ENCODE data around the gene NDE1.
A peak's percentile ranks its signal among the peaks of the same experiment; 100 is the strongest.
"Not testable (repeated sequence)": the region's sequence is repeated elsewhere in the genome, so short reads cannot be mapped to it uniquely, and the experiment has no call there.

The NDE1 gene

DNA sequence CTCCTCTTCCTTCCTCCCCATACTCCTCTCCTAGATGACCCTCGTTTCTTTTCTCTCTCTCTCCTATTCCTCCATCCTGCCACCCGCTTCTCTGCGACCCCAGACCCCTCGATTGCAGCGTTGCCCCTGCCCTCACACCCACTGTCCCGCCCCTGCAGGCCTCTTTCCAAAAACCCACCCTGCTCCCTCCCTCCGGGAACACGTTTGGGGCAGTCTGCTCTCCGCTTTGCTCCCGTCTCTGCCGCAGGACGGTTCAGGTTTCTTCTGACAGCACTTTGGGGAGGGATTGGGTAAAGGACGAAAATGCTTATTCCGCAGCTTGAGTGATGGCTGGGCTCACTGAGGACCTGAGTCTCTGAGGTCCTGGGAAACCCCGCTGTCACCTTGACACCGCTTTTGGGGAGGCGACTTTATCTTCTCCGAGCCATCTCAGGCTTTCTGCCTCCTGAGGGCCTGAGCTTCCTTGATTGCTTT is 690 bp downstream of the NDE1 start:
- no peak for DNase-seq (ENCODE audit: low read depth, low spot score)

DNA sequence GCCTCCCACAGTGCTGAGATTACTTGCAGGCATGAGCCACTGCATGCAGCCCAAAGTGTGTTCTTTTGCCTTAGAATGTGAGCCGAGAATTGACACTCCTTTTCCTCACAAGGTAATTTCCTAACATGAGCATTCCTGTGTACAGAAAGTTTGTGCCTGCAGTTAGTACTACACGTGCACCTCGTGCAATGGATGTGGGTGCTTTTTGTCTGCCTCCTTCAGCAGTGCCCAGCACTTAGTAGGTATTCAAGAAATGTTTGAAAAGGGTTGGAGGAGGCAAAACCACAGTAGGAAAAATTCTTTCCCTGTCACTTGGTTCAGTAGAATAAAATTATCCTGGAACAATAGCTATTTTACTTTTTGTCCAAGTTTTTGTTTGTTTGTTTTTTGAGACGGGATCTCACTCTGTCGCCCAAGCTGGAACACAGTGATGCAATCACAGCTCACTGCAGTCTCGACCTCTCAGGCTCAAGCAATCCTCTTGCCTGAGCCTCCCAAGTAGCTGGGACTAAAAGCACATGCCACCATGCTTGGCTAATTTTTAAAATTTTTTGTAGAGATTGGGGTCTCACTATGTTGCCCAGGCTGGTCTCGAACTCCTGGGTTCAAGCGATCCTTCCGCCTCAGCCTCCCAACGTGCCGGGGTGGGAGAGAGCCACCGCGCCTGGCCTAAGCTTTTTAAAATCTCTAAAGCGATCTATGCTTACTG is 2.4 kb downstream of the NDE1 start:
- no peak for DNase-seq (ENCODE audit: low read depth, low spot score)

DNA sequence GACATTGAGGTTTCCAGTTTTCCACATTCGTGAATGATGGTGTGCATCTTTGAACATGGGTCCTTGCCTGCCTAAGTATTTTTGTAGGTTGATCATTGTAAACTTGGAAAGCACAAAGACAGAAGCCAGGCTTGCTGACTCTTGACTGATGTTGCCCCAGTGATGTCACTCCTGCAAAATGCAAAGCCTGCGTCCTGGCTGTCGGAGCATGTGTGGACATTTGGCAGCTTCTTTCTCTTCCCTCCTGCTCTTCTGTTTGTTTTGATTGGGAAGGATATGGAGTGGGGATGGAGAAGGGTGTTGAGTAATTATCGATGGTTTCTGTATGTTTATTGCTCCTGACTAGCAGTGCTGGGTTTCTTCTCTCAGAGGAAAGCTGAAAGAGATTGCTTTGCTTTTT is 3.2 kb downstream of the NDE1 start:
- DNase-seq (ENCODE audit: low read depth, low spot score): no peak

DNA sequence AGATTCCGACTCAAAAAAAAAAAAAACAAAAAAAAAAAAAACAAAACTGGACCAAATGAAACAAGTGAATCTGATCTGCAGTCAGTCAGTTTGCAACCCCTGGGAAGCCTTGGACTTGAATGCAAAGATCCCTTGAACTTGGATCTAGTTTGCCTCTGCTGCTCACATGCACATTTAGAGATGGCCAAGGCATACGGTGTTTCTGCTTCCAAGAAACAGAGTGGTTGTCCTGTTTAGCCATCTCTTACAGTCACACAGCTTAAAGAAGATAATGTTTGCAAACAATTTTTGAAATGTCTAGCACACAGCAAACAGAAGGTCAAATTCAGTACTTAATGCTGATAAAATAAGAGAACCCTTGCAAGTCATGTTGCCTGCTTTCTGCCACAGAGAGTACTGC is 4.5 kb downstream of the NDE1 start:
- DNase-seq (ENCODE audit: low read depth, low spot score): no peak

DNA sequence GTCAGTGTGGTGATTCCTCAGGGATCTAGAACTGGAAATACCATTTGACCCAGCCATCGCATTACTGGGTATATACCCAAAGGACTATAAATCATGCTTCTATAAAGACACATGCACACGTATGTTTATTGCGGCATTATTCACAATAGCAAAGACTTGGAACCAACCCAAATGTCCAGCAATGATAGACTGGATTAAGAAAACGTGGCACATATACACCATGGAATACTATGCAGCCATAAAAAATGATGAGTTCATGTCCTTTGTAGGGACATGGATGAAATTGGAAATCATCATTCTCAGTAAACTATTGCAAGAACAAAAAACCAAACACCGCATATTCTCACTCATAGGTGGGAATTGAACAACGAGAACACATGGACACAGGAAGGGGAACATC is 5.5 kb downstream of the NDE1 start:
- not testable (repeated sequence) for DNase-seq (ENCODE audit: low read depth, low spot score)

DNA sequence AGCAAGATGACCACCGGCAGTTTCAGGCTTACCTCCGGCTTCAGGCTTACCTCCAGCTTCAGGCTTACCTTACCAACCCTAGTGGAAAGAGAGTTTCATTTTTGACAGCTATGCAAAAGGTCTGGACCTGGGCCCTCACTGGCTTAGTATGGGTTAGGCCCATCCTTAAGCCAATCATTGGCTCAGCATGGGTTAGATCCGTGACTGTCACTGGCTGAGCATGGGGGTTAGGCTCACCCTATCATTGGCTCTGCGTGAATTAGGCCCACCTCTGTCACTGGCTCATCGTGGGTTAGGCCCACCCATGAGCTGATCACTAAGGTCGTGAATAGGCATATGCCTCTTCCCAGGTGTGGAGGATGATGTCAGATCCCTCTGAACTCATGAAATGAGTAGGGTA is 8.1 kb downstream of the NDE1 start:
- no peak for DNase-seq (ENCODE audit: low read depth, low spot score)

DNA sequence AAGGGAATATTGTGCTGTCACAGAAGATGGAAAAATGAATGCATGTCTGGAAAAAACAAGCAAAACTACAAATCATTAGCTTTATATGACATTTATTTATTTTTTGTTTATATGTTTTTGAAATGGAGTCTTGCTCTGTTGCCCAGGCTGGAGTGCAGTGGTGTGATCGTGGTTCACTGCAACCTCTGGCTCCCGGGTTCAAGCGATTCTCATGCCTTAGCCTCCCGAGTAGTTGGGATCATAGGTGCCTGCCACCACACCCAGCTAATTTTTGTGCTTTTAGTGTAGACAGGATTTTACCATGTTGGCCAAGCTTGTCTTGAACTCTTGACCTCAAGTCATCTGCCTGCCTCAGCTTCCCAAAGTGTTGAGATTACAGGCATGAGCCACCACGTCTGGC is 8.5 kb downstream of the NDE1 start:
- DNase-seq (ENCODE audit: low read depth, low spot score): no peak

DNA sequence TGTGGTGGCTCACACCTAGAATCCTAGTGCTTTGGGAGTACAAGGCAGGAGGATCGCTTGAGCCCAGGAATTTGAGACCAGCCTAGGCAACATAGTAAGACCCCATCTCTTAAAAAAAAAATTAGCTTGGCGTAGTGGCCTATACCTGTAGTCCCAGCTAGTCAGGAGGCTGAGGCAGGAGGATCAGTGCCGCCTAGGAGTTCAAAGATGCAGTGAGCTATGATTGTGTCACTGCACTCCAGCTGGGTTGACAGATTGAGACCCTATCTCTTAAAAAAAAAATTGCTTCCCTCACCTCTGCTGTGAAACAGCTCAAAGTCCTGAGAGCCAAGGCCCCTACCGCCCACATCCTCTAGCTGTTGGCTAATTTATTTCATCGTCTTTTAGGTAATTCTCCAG is 10.2 kb downstream of the NDE1 start:
- no peak for DNase-seq (ENCODE audit: low read depth, low spot score)

DNA sequence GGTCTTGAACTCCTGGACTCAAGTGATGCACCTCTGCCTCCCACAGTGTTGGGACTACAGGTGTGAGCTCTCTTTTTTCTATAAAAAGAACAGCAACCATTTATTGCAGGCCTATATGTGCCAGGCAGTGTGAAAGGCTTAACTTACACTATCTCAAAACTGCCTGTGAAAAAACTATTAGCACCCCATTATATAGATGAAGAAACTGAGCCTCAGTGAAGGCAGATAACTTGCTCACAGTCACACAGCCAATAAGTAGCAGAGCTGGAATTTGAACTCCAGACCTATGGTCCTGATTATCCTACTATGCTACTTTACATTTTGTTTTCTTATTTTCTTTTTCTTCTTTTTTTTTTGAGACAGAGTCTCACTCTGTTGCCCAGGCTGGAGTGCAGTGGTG is 15.1 kb downstream of the NDE1 start:
- DNase-seq (ENCODE audit: low read depth, low spot score): no peak

DNA sequence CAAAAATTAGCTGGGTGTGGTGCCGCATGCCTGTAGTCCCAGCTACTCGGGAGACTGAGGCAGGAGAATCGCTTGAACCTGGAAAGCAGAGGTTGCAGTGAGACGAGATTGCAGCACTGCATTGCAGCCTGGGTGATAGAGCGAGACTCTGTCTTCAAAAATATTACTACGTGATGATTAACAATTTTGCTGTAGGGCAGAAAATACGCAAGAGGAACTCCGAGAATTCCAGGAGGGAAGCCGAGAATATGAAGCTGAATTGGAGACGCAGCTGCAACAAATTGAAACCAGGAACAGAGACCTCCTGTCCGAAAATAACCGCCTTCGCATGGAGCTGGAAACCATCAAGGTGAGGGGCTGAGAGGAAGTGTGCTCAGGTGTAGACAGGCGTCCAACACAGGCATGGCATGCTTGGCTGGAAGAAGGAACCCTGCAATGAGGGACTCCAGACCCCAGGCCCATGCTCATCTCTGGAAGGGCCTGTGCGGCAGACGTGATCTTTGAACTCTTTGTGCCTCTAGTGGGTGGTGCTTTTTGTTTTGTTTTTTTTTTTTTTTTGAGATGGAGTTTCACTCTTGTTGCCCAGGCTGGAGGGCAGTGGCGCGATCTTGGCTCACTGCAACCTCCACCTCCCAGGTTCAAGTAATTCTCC is 17.2 kb downstream of the NDE1 start:
- DNase-seq (ENCODE audit: low read depth, low spot score): no peak

DNA sequence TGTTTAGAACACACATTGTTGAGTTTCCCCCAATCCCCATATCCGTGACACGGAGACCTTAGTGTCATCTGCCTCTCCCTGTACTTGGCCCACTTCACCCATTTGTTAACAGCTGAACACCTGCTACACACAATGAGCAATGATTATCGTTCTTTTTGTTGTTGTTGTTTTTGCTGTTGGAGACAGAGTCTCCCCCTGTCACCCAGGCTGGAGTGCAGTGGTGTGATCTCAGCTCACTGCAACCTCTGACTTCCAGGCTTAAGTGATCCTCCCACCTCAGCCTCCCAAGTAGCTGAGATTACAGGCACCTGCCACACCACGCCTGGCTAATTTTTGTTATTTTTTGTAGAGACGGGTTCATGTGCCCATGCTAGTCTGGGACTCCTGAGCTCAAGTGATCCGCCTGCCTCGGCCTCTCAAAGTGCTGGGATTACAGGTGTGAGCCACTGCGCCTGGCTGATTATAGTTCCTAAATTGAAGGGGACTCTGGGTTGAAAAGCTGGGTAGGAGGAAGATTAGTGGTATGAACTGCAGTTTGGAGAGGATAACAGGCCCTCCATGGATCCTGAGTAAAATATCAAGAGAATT is 21.6 kb downstream of the NDE1 start:
- no peak for DNase-seq (ENCODE audit: low read depth, low spot score)

DNA sequence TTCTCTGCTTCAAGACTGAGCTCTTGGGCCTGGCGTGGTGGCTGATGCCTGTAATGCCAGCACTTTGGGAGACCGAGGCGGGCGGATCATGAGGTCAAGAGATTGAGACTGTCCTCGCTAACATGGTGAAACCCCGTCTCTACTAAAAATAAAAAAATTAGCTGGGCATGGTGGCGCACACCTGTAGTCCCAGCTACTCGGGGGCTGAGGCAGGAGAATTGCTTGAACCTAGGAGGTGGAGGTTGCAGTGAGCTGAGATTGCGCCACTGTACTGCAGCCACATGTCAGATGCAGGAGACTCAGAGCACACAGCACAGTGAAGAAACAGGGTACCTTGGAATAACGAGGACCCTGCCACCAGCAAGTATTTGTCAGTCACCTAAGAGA is 22.1 kb downstream of the NDE1 start:
- not testable (repeated sequence) for DNase-seq (ENCODE audit: low read depth, low spot score)

DNA sequence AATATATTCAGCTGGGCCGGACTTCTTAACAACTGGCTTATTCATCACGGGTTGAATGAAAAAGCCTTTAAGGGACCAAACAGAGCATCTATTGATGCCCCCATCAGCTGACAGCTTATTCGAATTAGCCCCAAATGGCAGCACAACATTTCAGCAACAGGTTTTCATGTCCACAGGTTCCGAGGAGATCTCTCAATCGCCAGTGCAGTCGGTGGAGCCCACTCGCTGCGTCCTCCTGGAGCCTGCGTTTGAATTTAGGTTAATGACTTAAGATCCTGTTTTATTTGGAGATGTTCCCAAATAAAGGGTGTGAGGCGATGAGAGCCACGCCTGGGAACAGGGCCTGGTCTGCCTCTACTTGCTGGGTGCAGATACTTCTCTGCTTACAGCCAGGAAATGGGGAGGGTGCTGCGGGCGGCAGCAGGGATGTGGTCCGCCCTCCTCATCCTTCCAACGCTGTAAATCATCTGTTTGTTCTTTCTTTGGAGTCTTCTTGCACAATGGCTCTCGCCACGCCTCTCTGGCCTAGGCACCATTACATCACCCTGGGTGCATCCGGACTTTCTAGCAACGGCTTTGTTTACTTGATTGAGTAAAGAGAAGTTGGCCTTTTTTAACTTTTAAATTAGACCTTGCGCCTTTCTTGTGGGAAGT is 22.6 kb downstream of the NDE1 start:
- DNase-seq (ENCODE audit: low read depth, low spot score): no peak

DNA sequence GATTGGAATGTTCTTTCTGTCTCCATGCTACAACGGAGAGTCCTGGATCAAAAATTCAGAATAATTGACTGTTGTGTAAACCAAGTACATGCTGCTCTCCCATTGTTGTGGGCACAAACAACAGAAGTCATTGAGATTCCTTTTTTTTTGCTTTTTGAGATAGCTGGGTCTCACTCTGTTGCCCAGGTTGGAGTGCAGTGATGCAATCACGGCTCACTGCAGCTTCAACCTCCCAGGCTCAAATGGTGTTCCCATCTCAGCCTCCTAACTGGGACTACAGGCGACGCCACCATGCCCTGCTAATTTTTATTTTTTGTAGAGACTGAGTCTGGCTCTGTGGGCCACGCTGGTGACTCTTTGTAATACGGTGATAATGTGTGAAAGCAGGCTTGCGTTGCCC is 24.5 kb downstream of the NDE1 start:
- DNase-seq (ENCODE audit: low read depth, low spot score): no peak

DNA sequence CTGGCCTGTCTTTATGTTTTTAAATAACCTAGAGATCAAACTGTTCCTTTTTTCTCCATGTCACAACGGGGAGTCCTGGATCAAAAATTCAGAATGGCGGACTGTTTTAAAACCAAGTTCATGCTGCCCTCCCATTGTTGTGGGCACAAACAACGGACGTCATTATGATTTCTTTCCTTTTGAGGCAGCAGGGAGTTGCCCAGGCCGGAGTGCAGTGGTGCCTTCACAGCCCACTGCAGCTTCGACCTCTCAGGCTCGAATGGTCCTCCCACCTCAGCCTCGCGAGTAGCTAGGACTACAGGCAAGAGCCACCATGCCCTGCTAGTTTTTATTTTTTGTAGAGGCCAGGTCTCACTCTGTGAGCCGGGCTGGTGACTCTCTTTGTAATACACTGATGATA is 26.5 kb downstream of the NDE1 start:
- no peak for DNase-seq (ENCODE audit: low read depth, low spot score)

DNA sequence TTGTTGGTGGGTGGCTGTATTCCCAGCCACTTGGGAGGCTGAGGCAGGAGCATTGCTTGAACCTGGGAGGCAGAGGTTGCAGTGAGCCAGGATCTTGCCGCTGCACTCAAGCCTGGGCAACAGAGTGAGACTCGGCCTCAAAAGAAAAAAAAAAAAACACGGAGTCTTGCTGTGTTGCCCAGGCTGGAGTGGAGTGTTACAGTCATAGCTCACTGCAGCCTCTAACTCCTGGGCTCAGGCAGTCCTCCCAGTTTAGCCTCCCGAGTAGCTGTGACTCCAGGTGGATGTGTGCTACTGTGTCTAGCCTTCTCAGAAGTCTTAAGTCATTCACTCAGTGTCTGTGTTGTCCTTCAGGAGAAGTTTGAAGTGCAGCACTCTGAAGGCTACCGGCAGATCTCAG is 27.4 kb downstream of the NDE1 start:
- no peak for DNase-seq (ENCODE audit: low read depth, low spot score)

DNA sequence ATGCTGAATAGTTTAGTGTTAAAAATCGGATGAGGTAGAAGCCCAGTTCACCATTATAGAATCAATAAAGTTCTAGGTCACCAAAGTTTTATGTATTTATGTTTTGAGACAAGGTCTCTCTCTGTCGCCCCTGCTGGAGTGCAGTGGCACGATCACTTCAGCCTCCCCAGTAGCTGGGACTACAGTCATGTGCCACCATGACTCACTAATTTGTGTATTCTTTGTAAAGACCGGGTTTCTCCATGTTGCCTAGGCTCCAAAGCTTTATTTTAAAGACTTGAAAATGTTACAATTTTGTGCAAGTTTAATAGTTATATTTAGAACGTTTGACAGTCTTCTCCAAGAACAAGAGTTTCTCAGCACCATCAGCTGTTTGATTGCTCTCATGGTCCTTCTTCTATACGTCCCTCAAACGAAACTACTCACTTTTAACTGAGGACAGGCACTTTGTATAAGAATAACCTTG is 32.1 kb downstream of the NDE1 start:
- DNase-seq (ENCODE audit: low read depth, low spot score): peak; percentile 20

DNA sequence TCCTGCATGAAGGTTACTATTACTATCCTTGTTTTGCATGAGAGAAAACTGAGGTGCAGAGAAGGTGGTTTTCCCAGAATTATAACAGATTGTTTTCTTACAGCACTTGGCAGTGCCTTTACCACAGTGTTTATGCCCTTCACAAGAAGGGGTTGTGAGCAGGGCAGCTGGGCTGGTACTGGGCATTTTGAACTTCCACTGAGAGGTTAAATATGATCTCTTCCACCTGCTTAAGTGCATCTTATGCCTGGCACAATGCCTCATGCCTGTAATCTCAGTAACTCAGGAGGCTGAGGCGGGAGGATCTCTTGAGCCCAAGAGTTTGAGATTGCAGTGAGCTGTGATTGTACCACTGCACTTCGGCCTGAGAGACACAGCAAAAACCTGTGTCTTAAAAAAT is 36.2 kb downstream of the NDE1 start:
- DNase-seq (ENCODE audit: low read depth, low spot score): no peak

DNA sequence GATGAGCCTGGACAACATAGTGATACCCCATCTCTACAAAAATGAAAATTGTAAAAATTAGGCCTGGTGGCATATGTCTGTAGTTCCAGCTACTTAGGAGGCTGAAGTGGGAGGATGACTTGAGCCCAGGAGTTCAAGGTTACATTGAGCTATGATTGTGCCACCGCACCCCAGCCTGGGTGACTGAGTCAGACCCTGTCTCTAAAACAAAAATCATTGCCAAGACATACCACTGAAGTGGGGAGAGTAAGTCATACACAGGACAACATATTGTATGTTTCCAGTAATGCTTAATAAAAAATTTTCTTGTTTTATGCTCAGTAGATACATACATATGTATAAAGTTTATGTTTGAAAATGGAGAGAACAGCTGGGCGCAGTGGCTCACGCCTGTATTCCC is 39.2 kb downstream of the NDE1 start:
- DNase-seq (ENCODE audit: low read depth, low spot score): no peak

DNA sequence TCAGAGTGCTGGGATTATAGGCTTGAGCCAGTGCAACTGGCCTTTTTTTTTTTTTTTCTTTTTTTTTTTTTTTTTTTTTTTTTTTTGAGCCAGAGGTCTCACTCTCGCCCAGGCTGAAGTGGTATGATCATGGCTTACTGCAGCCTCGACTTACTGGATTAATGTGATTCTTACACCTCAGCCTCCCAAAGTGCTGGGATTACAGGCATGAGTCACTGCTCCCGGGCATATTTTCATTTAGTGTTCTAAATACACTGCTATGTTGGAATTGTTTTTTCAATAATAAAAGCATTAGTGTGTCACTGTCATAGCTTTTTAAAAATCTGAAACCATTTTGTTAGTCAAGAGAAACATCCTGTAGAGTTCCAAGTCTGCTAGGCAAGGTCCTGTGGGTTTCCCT is 40.3 kb downstream of the NDE1 start:
- DNase-seq (ENCODE audit: low read depth, low spot score): no peak

DNA sequence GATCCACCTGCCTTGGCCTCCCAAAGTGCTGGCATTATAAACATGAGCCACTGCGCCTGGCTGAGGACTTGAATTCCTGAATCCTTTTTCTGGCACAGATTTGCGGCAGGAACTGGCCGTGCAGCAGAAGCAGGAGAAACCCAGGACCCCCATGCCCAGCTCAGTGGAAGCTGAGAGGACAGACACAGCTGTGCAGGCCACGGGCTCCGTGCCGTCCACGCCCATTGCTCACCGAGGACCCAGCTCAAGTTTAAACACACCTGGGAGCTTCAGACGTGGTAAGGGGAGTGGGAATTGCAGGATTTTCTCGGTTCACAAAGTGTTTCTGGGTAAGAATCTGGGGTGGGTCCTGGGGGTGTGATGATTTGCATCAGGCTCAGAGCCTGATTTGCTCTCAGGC is 41.0 kb downstream of the NDE1 start:
- no peak for DNase-seq (ENCODE audit: low read depth, low spot score)

DNA sequence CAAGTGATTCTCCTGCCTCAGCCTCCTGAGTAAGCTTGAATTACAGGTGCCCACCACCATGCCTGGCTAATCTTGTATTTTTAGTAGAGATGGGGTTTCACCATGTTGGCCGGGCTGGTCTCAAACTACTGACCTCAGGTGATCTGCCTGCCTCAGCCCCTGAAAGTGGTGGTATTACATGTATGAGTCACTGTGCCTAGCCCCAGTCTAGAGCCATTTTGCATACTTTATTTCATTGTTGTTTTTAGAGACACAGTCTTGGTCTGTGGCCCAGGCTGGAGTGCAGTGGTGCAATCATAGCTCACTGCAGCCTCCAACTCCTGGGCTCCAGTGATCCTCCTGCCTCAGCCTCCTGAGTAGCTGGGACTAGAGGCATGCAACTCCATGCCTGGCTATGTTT is 42.5 kb downstream of the NDE1 start:
- DNase-seq (ENCODE audit: low read depth, low spot score): not testable (repeated sequence)

DNA sequence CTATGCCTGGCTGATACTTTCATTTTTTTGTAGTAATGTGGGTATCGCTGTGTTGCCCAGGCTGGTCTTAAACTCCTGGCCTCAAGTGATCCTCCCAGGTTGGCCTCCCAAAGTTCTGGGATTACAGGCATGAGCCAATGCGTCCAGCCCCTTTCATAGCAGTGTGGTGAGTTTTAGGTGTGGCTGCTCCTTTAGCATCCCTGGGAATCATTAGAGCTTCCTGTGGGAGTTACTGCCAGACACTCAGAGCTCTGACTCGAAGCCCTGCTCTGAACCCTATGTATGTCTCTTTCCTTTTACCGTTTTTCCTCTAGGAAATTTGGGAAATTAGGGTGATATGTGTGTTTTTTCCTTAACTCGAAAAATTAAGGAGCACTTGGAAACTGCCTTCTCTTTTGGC is 44.5 kb downstream of the NDE1 start:
- no peak for DNase-seq (ENCODE audit: low read depth, low spot score)
